K562 (cell line): Measurements from ENCODE around the gene LRRC7. TPM values are rescaled to one million over a fixed set of nuclear protein-coding genes. Genes with fewer than 3 reads are reported as not detected.

Experiments used
- ATAC-seq: fragments of 200-7000 bp; cut with Tn5 transposase; 3 replicates; pipeline ENCODE4 v1.9.1; 2020; ENCODE audit warnings: moderate library complexity
- BruUV-seq: library from RNA; stranded (reverse); fragments of 400-500 nt; replicated peaks from 2 replicates; lab custom pipeline; 2021; lab: Mats Ljungman, UMichigan
- CTCF ChIA-PET: fragments of 300-600 bp; formaldehyde crosslinking; extraction: SDS; loops from one replicate; lab custom pipeline; 2021; ENCODE audit warnings: low intra/inter-chr PET ratio; lab: Yijun Ruan, JAX
- POLR2A ChIA-PET: fragments of 300-600, 350-650 bp; sonication (Branson Sonifier 250); formaldehyde crosslinking; extraction: SDS; loops from one replicate; lab custom pipeline; 2021; ENCODE audit warnings: antibody characterized with exemption, inconsistent platforms; lab: Yijun Ruan, JAX
- DNase-seq, 4 experiments: peaks; one replicate each; pipeline versions ENCODE4 v3.0.0 to v3.0.0-alpha.2; 2011 to 2018; ENCODE audit warnings: low spot score in 3 of 4, mixed read lengths in 3 of 4; ENCODE audit errors: extremely low read depth in 1 of 4
- FAIRE-seq: peaks from 2 replicates; lab custom pipeline; 2011; peaks lifted over from hg19 to GRCh38; lab: Jason Lieb, UNC
- H2AFZ ChIP-seq: 2 replicates; pipeline ENCODE4 v1.6.0; 2011; ENCODE audit warnings: low read depth, low read length, control low read depth, inconsistent platforms
- H3K27ac ChIP-seq: fragments of 200-600 bp; 3 replicates; pipeline ENCODE4 v1.8.0; 2011; ENCODE audit warnings: low read depth, mild to moderate bottlenecking, control low read depth, inconsistent platforms, low read length, moderate library complexity, mixed read lengths; ENCODE audit errors: extremely low read depth
- H3K27me3 ChIP-seq, 2 experiments: fragments of 300-600 bp in 1 of 2; 2 replicates in 1 of 2; 3 replicates in 1 of 2; pipeline versions ENCODE4 v1.6.0 to v1.8.0; 2011; ENCODE audit warnings: inconsistent platforms in 2 of 2, low read length in 2 of 2, mild to moderate bottlenecking in 1 of 2, mixed read lengths in 1 of 2, moderate library complexity in 1 of 2; ENCODE audit not compliant: control insufficient read depth in 2 of 2, insufficient read depth in 2 of 2
- H3K36me3 ChIP-seq: fragments of 300-600 bp; 3 replicates; pipeline ENCODE4 v1.8.0; 2011; ENCODE audit warnings: mild to moderate bottlenecking, low read length, inconsistent platforms; ENCODE audit not compliant: control insufficient read depth, insufficient read depth
- H3K4me1 ChIP-seq, 2 experiments: fragments of 200-600 bp in 1 of 2; replicated peaks in 1 of 2; 2 replicates in 1 of 2; 3 replicates in 1 of 2; pipeline versions ENCODE4 v1.5.1 to v1.8.0; 2011; ENCODE audit warnings: inconsistent platforms in 2 of 2, low read length in 2 of 2, mild to moderate bottlenecking in 1 of 2, mixed read lengths in 1 of 2, moderate library complexity in 1 of 2; ENCODE audit not compliant: control insufficient read depth in 2 of 2, insufficient read depth in 2 of 2
- H3K4me2 ChIP-seq: 2 replicates; pipeline ENCODE4 v1.6.1; 2011; ENCODE audit warnings: low read length, control low read depth, inconsistent platforms, mixed read lengths; ENCODE audit not compliant: insufficient read depth
- H3K4me3 ChIP-seq: fragments of 200-600 bp; sonication (generic), shearing (Covaris generic); 2 replicates; pipeline ENCODE4 v1.5.1; 2016; ENCODE audit warnings: control low read depth, inconsistent platforms
- H3K79me2 ChIP-seq: fragments of 200-600 bp; 3 replicates; pipeline ENCODE4 v1.8.0; 2011; ENCODE audit warnings: low read length, inconsistent platforms; ENCODE audit not compliant: control insufficient read depth, insufficient read depth
- H3K9ac ChIP-seq, 2 experiments: 2 replicates each; pipeline versions ENCODE4 v1.6.0 to v1.6.1; 2011; ENCODE audit warnings: low read depth in 2 of 2, low read length in 2 of 2, control low read depth in 1 of 2, inconsistent platforms in 1 of 2, mild to moderate bottlenecking in 1 of 2, mixed read lengths in 1 of 2; ENCODE audit not compliant: insufficient read depth in 1 of 2
- H3K9me1 ChIP-seq: one replicate; pipeline ENCODE4 v1.6.0; 2011; ENCODE audit warnings: inconsistent platforms, mild to moderate bottlenecking, low read length, moderate library complexity; ENCODE audit not compliant: control insufficient read depth, insufficient read depth
- H3K9me3 ChIP-seq: replicated peaks from 2 replicates; pipeline ENCODE4 v1.5.1; 2011; ENCODE audit warnings: low read depth, low read length, inconsistent platforms; ENCODE audit not compliant: control insufficient read depth, insufficient read depth
- H4K20me1 ChIP-seq: replicated peaks from 2 replicates; pipeline ENCODE4 v1.6.1; 2011; ENCODE audit warnings: low read length, inconsistent platforms, mixed read lengths; ENCODE audit not compliant: control insufficient read depth, insufficient read depth
- ADNP ChIP-seq: fragments of 200-800 bp; sonication (Bioruptor generic); IDR thresholded peaks from 2 replicates; pipeline ENCODE4 v1.6.1; 2016; ENCODE audit warnings: missing genetic modification characterization, missing compliant biosample characterization
- CBFA2T2 ChIP-seq: fragments of 450-650 bp; conservative IDR thresholded peaks from 2 replicates; pipeline ENCODE4 v1.6.1; 2017; ENCODE audit warnings: mild to moderate bottlenecking
- CHD1 ChIP-seq: fragments of 200-600 bp; sonication (generic); IDR thresholded peaks from one replicate; pipeline ENCODE4 v1.6.1; 2012; ENCODE audit warnings: mild to moderate bottlenecking, moderate library complexity, low read length, inconsistent platforms
- GTF2F1 ChIP-seq: IDR thresholded peaks from 2 replicates; pipeline ENCODE4 v1.6.1; 2011; ENCODE audit warnings: low read depth, low read length, improper control_type of control experiment
- HNRNPLL ChIP-seq: fragments of 200-400 bp; formaldehyde crosslinking; IDR thresholded peaks from 2 replicates; pipeline ENCODE4 v1.6.1; 2017; ENCODE audit warnings: low read length, low read depth, mild to moderate bottlenecking; ENCODE audit not compliant: poor library complexity, severe bottlenecking
- KDM4B ChIP-seq, 2 experiments: fragments of 450-650 bp in 1 of 2; sonication (generic) in 1 of 2; IDR thresholded peaks; 2 replicates each; pipeline ENCODE4 v1.6.1; 2016 to 2017; ENCODE audit warnings: borderline replicate concordance in 2 of 2, antibody characterized with exemption in 1 of 2, low read depth in 1 of 2, mild to moderate bottlenecking in 1 of 2
- MEF2A ChIP-seq: IDR thresholded peaks from 2 replicates; pipeline ENCODE4 v1.6.1; 2011; ENCODE audit warnings: low read depth, mild to moderate bottlenecking, low read length, moderate library complexity; ENCODE audit not compliant: control insufficient read depth
- SIN3B ChIP-seq: fragments of 450-650 bp; IDR thresholded peaks from 2 replicates; pipeline ENCODE4 v1.6.1; 2017; ENCODE audit warnings: low read depth, mild to moderate bottlenecking, moderate library complexity
- SMAD4 ChIP-seq: fragments of 250-450 bp; sonication (Bioruptor Pico); conservative IDR thresholded peaks from 2 replicates; pipeline ENCODE4 v1.8.0; 2021; ENCODE audit warnings: inconsistent platforms, mild to moderate bottlenecking, moderate library complexity
- SMARCE1 ChIP-seq: fragments of 450-650 bp; IDR thresholded peaks from 2 replicates; pipeline ENCODE4 v1.7.1; 2016; ENCODE audit warnings: mild to moderate bottlenecking
- TRIM25 ChIP-seq: fragments of 450-650 bp; IDR thresholded peaks from 2 replicates; pipeline ENCODE4 v1.7.0; 2016; ENCODE audit warnings: borderline replicate concordance
- U2AF2 ChIP-seq: fragments of 200-400 bp; formaldehyde crosslinking; optimal IDR thresholded peaks from 2 replicates; pipeline ENCODE3; 2017; ENCODE audit warnings: low read depth, mild to moderate bottlenecking, low read length
- WHSC1 ChIP-seq: IDR thresholded peaks from one replicate; pipeline ENCODE4 v1.6.1; 2012; ENCODE audit warnings: low read length, control low read depth, inconsistent platforms
- ZBTB1 ChIP-seq: sonication (generic); formaldehyde crosslinking; IDR thresholded peaks from 2 replicates; pipeline ENCODE4 v1.8.1; 2023; ENCODE audit warnings: missing genetic modification reagents, low read depth, mild to moderate bottlenecking, borderline replicate concordance
- ZKSCAN1 ChIP-seq: fragments of 150-350 bp; IDR thresholded peaks from 2 replicates; pipeline ENCODE4 v1.6.1; 2016; ENCODE audit warnings: low read depth, low read length
- ZNF212 ChIP-seq: fragments of 450-650 bp; formaldehyde crosslinking; IDR thresholded peaks from 2 replicates; pipeline ENCODE4 v1.4.0; 2020; ENCODE audit warnings: mild to moderate bottlenecking
- in situ Hi-C: fragments of 300-500 bp; cut with MboI; formaldehyde crosslinking; loops from 4 replicates; pipeline ENCODE4 v1.15.0; 2018; ENCODE audit warnings: inconsistent platforms, mixed read lengths
- intact Hi-C: fragments of 100-400 bp; cut with micrococcal nuclease; formaldehyde crosslinking; loops from 2 replicates; pipeline ENCODE4 v1.14.2; 2022
- polyA plus RNA-seq, 8 experiments: library from polyadenylated mRNA; depleted of rRNA in 4 of 8; stranded (reverse) in 5 of 8; unstranded in 3 of 8; fragments of >200 nt; fragmentation: Nextera tagmentation in 2 of 8; fragmentation: Illumina TruSeq in 1 of 8; extraction: Ambion mirVana in 2 of 8; extraction: Trizol in 1 of 8; gene quantifications; 2 replicates each; pipeline versions ENCODE4 v1.2.1 to v1.2.3, GENCODE V29; 2011 to 2014; ENCODE audit warnings: inconsistent platforms in 1 of 8, missing spikeins in 1 of 8
- total RNA-seq, 7 experiments: library from RNA; depleted of rRNA in 6 of 7; stranded (reverse); fragments of >200 nt in 6 of 7; fragmentation: Illumina TruSeq in 2 of 7; extraction: Trizol in 2 of 7; gene quantifications; 2 replicates each; pipeline versions ENCODE4 v1.2.1 to v1.2.3, GENCODE V29; 2011 to 2021; ENCODE audit warnings: low replicate concordance in 1 of 7
- TF ChIP-seq, protein P1 (sequence below): fragments of 450-650 bp; IDR thresholded peaks from one replicate; pipeline ENCODE4 v1.6.1; 2018; ENCODE audit warnings: mild to moderate bottlenecking, moderate library complexity; ENCODE audit not compliant: partially characterized antibody

The LRRC7 gene
- total and polyA plus RNA-seq, 9 of the 15 experiments (the other 6 are each of a cell fraction or from before 2014, with no cell fraction given), result 0.09 to 0.94 (median 0.49) TPM

DNA sequence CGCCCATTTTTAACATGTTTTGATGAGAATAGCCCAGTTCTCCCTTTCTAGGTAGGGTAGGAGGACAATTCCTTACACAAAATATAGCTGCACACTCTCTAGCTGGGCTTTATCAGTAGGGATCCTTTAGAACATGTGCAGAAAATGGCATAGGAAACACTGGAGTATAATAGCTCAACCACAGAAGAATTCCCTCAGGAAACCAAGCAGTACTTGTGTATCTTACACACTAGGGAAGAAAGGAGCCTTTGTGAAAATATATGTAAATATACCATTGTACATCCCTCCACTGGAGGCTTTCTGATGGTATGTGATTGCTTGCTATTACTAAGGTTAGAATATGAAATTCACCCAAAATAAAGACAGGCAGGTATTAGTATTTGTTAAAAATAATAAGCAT, 484.2 kb downstream of the LRRC7 start (continued):
- TF ChIP-seq MEF2A, result no peak

DNA sequence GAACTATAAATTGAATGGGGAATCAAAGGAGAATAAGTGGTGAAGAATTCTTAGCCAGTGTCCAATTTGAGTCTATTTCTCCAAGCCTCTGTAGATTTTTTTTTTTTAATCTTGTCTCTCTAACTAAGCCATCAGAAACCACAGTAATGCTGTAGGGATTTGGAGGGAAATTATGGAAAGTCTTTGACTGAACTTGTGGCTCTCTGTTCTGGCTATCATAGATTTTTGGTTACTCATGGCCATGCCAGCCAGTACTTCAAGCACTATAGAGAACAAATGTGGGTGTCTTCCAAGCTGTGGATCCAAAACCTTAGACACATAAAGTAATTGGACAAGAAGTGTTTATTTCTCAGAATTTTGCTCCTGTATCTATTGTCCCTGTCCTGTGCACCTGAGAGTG, 489.8 kb downstream of the LRRC7 start:
- Histone ChIP-seq H3K9ac (no peak overlapping the region), H3K27ac (no peak overlapping the region), H3K9me1 (no peaks in the 10 kb centered on the region), H3K9me3 (no peaks in the 10 kb centered on the region), H3K79me2 (no peaks in the 10 kb centered on the region), H3K27me3 (no peaks in the 10 kb centered on the region), H3K4me1 (no peaks in the 10 kb centered on the region; a peak in 1 of 5 replicates), H3K4me2 (no peak overlapping the region), H2AFZ (no peak overlapping the region), H4K20me1 (no peaks in the 10 kb centered on the region), H3K36me3 (no peaks in the 10 kb centered on the region), H3K4me3 (no peak overlapping the region)
- ChIA-PET POLR2A (no interaction called here), CTCF (no interaction called here)
- no TSS peak for BruUV-seq
- FAIRE-seq, result no peak
- intact Hi-C loops (no loop called here), in situ Hi-C loops (no loop called here)
- no peak for ATAC-seq
- no peak for DNase-seq
- no peak for TF ChIP-seq SMAD4 (CRISPR knock-in tag)
- no peak for TF ChIP-seq KDM4B (IDR thresholded peaks at IDR 0.05; ENCODE audit: borderline replicate concordance in 2 of 2, low read depth in 1 of 2)
- no peak for TF ChIP-seq ADNP
- no peak for TF ChIP-seq ZNF212 (CRISPR knock-in tag)
- no peak for TF ChIP-seq CBFA2T2
- TF ChIP-seq U2AF2, result no peak
- TF ChIP-seq WHSC1, result no peak
- no peak for TF ChIP-seq SMARCE1
- no peak for TF ChIP-seq HNRNPLL
- no peak for TF ChIP-seq CHD1
- no peak for TF ChIP-seq ZBTB1 (CRISPR knock-in tag)
- no peak for TF ChIP-seq GTF2F1
- TF ChIP-seq SIN3B, result no peak
- no peak for TF ChIP-seq ZKSCAN1
- TF ChIP-seq, protein P1, sequence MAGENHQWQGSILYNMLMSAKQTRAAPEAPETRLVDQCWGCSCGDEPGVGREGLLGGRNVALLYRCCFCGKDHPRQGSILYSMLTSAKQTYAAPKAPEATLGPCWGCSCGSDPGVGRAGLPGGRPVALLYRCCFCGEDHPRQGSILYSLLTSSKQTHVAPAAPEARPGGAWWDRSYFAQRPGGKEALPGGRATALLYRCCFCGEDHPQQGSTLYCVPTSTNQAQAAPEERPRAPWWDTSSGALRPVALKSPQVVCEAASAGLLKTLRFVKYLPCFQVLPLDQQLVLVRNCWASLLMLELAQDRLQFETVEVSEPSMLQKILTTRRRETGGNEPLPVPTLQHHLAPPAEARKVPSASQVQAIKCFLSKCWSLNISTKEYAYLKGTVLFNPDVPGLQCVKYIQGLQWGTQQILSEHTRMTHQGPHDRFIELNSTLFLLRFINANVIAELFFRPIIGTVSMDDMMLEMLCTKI, result no peak
- no peak for TF ChIP-seq TRIM25
